ENCODE measurements around the gene CSGALNACT2. TPM values are rescaled to one million over a fixed set of nuclear protein-coding genes. Genes with fewer than 3 reads are reported as not detected.

Gene CSGALNACT2
- total RNA-seq, 1 experiment from 2014 or later: 1.2 TPM

GRCh38 chr10:43226851-43227845 is 88.9 kb downstream of the CSGALNACT2 start:
- Histone ChIP-seq H3K27me3 (ENCODE audit: control insufficient read depth, insufficient read depth, low read length) (peaks cover 48% of the 10 kb centered on the region), H3K36me3 (replicated peaks; ENCODE audit: control insufficient read depth, insufficient read depth, low read length) (no peaks in the 10 kb centered on the region), H3K4me3 (ENCODE audit: insufficient read depth, low read depth, low read length) (no peak overlapping the region)
- DNase-seq: peak; percentile 44

- Histone ChIP-seq H3K36me3 (replicated peaks; ENCODE audit: control insufficient read depth, insufficient read depth, low read length) (no peaks in the 10 kb centered on the region), H3K4me3 (ENCODE audit: insufficient read depth, low read depth, low read length) (no peak overlapping the region), H3K27me3 (ENCODE audit: control insufficient read depth, insufficient read depth, low read length) (peaks cover 48% of the 10 kb centered on the region)
- peak; percentile 64 for DNase-seq
Observed at GRCh38 chr10:43227911-43228782, 89.9 kb downstream of the CSGALNACT2 start.

GRCh38 chr10:43228783-43229207 is 90.5 kb downstream of the CSGALNACT2 start:
- peak; percentile 68 for DNase-seq
- Histone ChIP-seq H3K36me3 (replicated peaks; ENCODE audit: control insufficient read depth, insufficient read depth, low read length) (no peaks in the 10 kb centered on the region), H3K27me3 (ENCODE audit: control insufficient read depth, insufficient read depth, low read length) (peaks cover 48% of the 10 kb centered on the region)

DNA sequence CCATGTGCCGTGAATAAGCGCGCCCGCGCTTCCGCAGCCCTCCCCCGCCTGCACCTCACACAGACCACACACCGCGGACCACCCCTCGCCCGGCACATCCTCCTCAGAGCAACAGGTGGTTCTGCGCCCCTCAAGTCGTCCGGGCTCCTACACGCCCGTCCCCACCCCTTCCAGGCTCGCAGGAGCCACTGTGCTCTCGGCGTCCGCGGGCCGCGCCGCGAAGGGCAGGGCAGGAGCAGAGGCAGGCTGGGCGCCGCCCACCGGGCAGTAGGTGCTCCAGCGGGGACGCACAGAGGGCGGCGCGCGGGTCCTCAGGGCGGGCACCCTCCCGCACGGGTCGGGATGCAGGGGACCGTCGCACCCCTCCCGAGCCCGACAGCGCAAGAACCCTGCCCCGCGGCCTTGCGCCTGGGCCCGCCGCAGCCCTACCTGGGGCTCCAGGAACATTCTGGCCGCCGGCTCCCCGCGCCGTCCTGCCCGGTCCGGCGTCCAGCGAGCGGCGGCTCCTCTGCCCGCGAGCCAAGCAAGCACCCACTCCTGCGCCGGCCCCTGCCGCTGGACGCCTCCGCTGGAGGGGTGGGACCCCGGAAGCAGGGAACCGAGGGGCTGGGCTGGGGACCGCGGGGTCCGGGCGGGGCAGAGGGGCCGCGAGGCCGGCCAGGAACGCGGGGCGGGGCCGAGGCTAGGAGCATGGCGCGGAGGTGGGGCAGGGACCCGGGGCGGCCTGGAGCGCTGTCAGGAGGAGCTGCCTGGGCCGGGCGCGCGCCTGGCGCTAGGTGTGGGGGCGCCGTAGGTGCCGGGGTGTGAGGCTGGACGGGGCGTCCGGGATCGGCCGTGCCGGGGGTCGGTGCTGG is 91.2 kb downstream of the CSGALNACT2 start:
- peak; percentile 94 for DNase-seq
- H3K4me3 ChIP-seq (ENCODE audit: insufficient read depth, low read depth, low read length): peak overlapping the region; percentile 49
- peaks cover 48% of the 10 kb centered on the region for H3K27me3 ChIP-seq (ENCODE audit: control insufficient read depth, insufficient read depth, low read length)

More at GRCh38 chr10:43228783-43229207, 90.5 kb downstream of the CSGALNACT2 start:
- peak overlapping the region; percentile 49 for H3K4me3 ChIP-seq (ENCODE audit: insufficient read depth, low read depth, low read length)

GRCh38 chr10:43230101-43230908 is 92.1 kb downstream of the CSGALNACT2 start:
- Histone ChIP-seq H3K36me3 (replicated peaks; ENCODE audit: control insufficient read depth, insufficient read depth, low read length) (no peaks in the 10 kb centered on the region), H3K4me3 (ENCODE audit: insufficient read depth, low read depth, low read length) (peak overlapping the region; percentile 49; the same call in 1 of the 2 replicates), H3K27me3 (ENCODE audit: control insufficient read depth, insufficient read depth, low read length) (peaks cover 48% of the 10 kb centered on the region)
- DNase-seq: peak; percentile 86

More for the DNA sequence above, 91.2 kb downstream of the CSGALNACT2 start:
- no peaks in the 10 kb centered on the region for H3K36me3 ChIP-seq (replicated peaks; ENCODE audit: control insufficient read depth, insufficient read depth, low read length)

GRCh38 chr10:43230909-43231522 is 92.8 kb downstream of the CSGALNACT2 start:
- peaks cover 48% of the 10 kb centered on the region for H3K27me3 ChIP-seq (ENCODE audit: control insufficient read depth, insufficient read depth, low read length)
- H3K36me3 ChIP-seq (replicated peaks; ENCODE audit: control insufficient read depth, insufficient read depth, low read length): no peaks in the 10 kb centered on the region

DNA sequence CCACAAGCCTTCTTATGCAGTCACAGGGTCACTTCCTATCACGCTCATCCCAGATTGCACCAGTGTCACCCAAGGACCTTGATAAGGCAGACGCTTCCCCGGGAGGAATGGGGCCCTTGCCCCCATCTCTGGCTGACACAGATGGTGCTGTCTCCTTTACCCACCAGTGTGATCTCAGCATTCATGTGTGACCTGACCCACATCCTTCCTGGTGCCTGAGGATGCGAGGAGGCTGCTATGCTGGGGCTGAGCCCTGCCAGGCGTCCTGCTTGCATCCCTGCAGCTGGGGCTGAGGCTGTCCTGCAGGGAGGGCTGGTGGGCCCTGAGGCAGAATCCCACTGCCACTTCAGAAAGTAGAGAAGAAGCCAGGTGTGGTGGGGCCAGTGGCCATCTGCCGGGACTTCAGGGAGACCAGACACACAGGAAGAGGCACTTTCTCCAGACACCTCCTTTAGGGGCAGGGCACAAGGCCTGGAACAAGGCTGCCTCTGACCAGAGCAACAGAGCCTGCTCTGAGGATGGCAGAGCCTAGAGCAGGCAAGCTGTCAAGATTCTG is 93.4 kb downstream of the CSGALNACT2 start:
- H3K27me3 ChIP-seq (ENCODE audit: control insufficient read depth, insufficient read depth, low read length): peaks cover 48% of the 10 kb centered on the region

More at GRCh38 chr10:43230909-43231522, 92.8 kb downstream of the CSGALNACT2 start:
- peak; percentile 21 for DNase-seq
- H3K4me3 ChIP-seq (ENCODE audit: insufficient read depth, low read depth, low read length): no peak overlapping the region

GRCh38 chr10:43233601-43234430 is 95.6 kb downstream of the CSGALNACT2 start:
- Histone ChIP-seq H3K27me3 (ENCODE audit: control insufficient read depth, insufficient read depth, low read length) (peaks cover 30% of the 10 kb centered on the region), H3K4me3 (ENCODE audit: insufficient read depth, low read depth, low read length) (no peak overlapping the region), H3K36me3 (replicated peaks; ENCODE audit: control insufficient read depth, insufficient read depth, low read length) (no peaks in the 10 kb centered on the region)
- DNase-seq: peak; percentile 39

More for the DNA sequence above, 93.4 kb downstream of the CSGALNACT2 start:
- no peaks in the 10 kb centered on the region for H3K36me3 ChIP-seq (replicated peaks; ENCODE audit: control insufficient read depth, insufficient read depth, low read length)
- DNase-seq: peak; percentile 31
- H3K4me3 ChIP-seq (ENCODE audit: insufficient read depth, low read depth, low read length): no peak overlapping the region

DNA sequence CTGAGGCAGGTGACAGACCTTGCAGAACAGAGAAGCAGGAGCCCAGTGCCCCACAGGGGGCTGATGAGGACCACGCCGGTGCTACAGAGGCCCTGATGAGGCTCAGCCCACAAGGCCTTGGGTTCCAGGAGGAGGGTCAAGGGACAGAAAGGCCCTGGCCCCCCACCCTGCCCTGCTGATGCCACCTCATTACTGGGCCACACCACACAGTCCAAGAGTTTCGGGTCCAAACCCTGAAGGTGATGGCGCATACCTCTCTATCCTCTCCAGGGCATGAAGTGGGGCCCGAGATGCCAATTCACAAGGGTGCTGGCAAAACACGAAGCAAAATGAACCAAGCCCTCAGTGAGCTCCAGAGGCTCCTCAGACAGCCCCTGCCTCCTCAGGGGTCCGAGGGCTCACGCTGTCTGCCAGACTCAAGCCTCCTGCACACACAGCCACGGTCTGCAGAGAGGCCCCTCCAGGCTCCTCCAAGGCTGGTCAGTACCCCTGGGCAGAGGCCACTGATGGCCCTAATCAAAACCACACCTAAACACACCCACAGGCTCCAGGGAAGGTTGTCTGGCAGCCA is 96.3 kb downstream of the CSGALNACT2 start:
- Histone ChIP-seq H3K27me3 (ENCODE audit: control insufficient read depth, insufficient read depth, low read length) (peaks cover 23% of the 10 kb centered on the region), H3K4me3 (ENCODE audit: insufficient read depth, low read depth, low read length) (no peak overlapping the region), H3K36me3 (replicated peaks; ENCODE audit: control insufficient read depth, insufficient read depth, low read length) (no peaks in the 10 kb centered on the region)
- DNase-seq: peak; percentile 38
